Amniotic stem cell (primary cell): ENCODE data around the gene SERINC1.

ENCODE experiments used
- DNase-seq: peaks from one replicate; lab custom pipeline; 2025; lab: John Stamatoyannopoulos, UW

The SERINC1 gene

DNA sequence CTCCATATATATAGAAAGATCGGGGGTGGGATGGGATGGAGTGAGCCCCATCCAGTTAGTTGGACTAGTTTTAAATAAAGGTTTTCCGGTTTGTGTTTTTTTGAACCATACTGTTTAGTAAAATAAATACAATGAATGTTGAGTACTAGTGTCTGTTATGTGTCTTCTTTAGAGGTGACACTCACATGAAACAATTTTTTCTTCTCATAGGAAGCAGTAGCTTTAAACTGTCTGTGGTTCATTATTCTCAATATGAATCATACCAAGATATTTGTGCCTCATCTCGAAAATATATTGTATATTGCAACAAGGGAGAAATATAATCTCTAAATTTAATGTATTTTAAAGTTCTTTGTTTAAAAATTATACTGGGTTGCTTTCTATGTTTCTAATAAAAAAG lies 38.8 kb downstream of the SERINC1 start:
- DNase-seq = no peak

- DNase-seq = no peak
Observed at GRCh38 chr6:122431780-122432179, 39.8 kb downstream of the SERINC1 start.

GRCh38 chr6:122429323-122429722 lies 42.3 kb downstream of the SERINC1 start:
- no peak for DNase-seq

DNA sequence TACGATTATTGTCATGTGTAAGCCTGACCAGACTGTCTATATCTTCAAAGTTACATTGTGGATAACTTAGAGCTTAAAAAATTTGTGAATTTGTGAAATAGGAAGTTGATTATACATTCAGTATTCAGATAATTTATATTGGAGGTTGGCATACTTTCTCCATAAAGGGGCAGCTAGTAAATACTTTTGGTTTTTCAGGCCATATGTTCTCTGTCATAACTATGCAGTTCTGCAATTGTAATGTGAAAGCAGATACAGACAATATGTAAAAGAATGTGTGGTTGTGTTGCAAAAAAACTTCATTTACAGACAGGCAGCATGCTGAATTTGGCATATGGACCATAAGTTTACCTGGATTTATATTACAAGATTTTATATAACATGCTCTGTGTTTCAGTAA lies 42.8 kb downstream of the SERINC1 start:
- no peak for DNase-seq

- no peak for DNase-seq
Observed at GRCh38 chr6:122426597-122426996, 45.0 kb downstream of the SERINC1 start.

DNA sequence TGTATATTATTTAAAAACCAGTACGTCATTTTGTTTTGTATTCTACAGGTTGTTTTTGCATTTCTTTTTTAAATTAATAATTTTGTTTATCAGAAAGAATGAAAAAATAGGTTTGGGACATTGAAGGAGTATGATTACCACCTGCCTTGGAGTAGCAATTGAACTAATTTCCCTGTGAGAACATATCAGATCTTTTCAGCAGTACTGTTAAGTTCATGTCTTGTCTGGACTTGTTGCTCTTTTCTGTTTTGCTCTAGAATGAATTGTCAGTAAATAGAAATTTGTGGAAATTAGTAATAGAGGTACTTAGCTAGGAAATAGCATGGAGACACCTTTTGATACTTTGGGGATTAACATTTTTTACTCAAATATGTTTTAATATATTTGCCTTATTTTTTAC lies 47.9 kb downstream of the SERINC1 start:
- no peak for DNase-seq

- DNase-seq = no peak
Observed at GRCh38 chr6:122422614-122423267, 48.9 kb downstream of the SERINC1 start.

GRCh38 chr6:122422003-122422402 lies 49.6 kb downstream of the SERINC1 start:
- DNase-seq = no peak

GRCh38 chr6:122416825-122417224 lies 54.8 kb downstream of the SERINC1 start:
- no peak for DNase-seq

- no peak for DNase-seq
Observed at GRCh38 chr6:122412001-122412400, 59.6 kb downstream of the SERINC1 start.

DNA sequence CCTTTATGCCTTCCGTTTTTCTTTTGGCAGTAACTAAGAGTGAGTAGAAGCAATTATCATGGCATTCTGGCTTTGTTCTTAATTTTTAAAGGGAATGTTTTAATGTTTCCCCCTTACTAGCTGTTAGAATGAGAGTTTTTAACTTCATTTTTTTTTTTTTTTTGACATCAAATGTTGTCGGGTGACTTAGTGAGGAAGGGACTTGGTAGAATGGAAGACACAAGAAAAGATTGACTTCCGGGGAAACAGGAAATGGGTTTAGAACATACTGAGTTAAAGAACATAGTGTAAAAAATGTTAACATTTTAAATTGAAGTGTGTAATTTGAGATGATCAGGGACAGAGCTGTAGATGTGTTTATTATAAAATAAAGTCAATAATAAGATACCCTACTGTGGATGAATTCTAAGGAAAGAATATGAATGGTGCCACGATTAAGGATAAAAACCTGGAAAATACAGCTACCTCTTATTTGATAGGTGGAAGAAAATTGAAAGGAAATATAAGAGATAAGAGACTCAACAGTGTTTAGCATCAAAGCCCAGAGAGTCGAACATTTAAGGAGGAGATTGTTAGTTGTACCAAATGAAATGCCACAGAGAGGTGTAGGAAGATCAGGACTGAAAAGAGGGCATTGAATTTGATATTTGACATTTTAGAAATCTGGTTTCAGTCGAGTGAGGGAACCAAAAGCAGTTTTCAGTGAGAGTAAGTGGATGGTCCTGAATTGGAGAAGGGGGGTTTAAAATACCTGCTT lies 62.7 kb downstream of the SERINC1 start:
- no peak for DNase-seq

- no peak for DNase-seq
Observed at GRCh38 chr6:122408240-122408639, 63.4 kb downstream of the SERINC1 start.

DNA sequence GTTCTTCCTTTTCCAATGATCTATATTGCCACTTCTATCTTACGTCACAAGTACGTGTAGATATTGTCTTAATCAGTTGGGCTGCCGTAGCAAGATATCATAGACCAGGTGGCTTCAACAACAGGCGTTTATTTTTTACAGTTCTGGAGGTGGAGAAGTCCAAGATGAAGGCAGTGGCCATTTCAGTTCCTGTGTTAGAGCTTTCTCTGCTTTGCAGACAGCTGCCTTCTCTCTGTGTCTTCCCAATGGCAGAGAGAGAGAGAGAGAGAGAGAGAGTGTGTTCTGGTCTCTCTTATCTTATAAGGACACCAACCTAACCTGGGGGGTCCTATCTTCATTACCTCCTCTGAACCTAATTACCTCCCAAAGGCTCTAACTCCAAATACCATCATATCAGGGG lies 63.9 kb downstream of the SERINC1 start:
- DNase-seq = no peak

- DNase-seq = no peak
Observed at GRCh38 chr6:122406187-122406586, 65.4 kb downstream of the SERINC1 start.

DNA sequence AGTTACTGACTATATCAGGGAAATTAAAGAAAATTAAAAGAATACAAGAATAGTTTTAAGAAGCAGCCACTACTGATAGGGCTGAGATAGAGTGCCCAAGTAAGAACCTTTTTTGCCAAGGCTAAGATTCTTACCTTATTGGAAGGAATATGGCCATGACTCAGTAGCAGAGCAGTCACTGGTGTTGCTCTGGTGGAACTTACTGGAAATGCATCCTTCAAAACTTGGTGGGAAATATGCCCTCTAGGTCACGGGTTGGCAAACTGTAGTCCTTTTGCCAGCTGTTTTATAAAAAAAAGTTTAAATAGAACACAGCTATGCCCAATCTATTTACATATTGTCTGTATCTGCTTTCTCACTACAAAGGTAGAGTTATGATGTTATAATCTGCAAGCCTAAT lies 66.2 kb downstream of the SERINC1 start:
- no peak for DNase-seq

DNA sequence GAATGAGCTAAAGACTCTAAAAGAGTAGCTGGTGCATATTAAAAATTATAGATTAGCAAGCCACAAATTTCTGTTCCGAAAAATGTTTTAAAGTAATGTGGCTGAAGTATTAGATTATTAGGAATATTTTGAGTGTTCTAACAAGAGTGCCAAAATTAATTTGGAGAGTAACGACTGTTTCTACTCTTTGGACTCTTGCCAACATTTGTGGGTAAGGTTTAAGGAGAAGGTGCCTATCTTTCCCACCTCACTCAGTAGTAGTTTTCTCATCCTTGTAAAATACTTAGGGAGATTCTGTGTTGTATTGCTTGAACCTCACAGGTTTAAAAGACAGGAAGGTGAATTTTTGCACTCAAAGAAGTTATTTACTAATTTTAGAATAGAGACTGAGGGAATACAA lies 67.2 kb downstream of the SERINC1 start:
- no peak for DNase-seq

DNA sequence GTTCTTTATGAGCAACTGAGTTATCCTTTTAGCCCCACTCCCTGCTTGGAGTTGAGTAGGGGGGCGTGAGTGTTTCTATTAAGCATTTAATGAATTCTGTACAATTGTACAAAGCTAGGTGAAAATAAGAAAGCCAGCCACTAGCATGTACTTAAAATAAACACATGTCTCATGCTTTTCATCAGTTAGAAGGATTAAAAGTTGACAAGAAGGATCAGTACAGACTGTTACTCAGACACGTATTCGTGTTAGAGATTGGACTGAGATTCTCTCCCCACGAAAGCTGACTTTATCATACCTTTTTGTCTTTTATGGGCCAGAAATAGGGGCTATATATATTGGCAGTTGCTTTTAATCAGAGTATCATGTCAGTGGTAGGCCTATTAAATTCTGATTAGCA lies 70.5 kb downstream of the SERINC1 start:
- DNase-seq = no peak

- no peak for DNase-seq
Observed at GRCh38 chr6:122400462-122401089, 71.0 kb downstream of the SERINC1 start.

DNA sequence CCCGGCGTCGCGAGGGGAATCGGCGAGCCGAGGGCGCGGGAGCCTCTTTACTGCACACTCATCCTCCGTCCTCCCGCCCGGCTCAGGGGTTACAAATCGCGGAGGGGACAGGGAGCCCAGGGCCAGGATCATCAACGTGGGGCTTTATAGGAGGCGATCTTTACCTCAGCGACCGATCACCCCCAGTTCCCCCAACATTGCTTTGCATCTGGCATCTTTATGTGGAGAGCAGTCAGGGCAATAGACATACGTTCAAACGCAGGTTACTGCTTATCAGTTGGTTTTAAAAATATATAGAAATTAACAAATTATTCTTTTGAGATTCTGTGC lies 71.5 kb downstream of the SERINC1 start:
- DNase-seq = no peak

- peak; percentile 97 for DNase-seq
Observed at GRCh38 chr6:122399348-122400120, 72.1 kb downstream of the SERINC1 start, which contains the start of gene HSF2. Gene HSF2 (plus strand): TSS chr6:122399652. CDS start chr6:122399738, 86 bp downstream.

GRCh38 chr6:122399055-122399347 lies 72.6 kb downstream of the SERINC1 start:
- DNase-seq = no peak

DNA sequence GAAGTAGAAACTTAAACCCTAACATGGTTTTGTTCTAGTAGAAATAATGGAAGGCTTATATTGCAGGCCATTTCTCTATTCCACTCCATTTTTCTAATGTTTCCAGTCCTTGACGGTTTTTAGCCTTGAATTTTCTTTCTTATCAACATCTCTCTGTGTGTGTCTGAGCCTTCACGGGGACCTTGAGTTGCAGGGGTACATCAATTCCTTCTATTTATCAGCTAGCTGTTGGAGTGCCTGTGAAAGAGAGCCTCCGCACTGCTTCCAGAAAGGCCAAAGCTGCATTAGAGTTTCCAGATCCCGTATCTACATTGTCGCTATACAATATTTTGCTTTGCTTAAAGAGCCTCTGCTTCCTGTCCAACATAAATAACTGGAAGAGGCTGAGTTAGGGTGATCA lies 77.6 kb downstream of the SERINC1 start:
- no peak for DNase-seq
